Spinal cord (tissue), 10 donors: ENCODE results near the gene INSYN2B. TPM values are rescaled to one million over a fixed set of nuclear protein-coding genes. Genes with fewer than 3 reads are reported as not detected.
A peak's percentile ranks its signal among the peaks of the same experiment; 100 is the strongest.
"Not testable (repeated sequence)": the region's sequence is repeated elsewhere in the genome, so short reads cannot be mapped to it uniquely, and the experiment has no call there.

Experiments used
- DNase-seq, 6 donors: peaks; one replicate each; pipeline versions ENCODE4 v3.0.0 to v3.0.0-alpha.2; 2013 to 2015; ENCODE audit warnings: low spot score in 6 of 6, low read depth in 4 of 6
- H3K27ac ChIP-seq: one replicate; pipeline ENCODE4 v1.5.1; 2013; ENCODE audit warnings: low read depth, low read length, control low read depth
- H3K27me3 ChIP-seq: one replicate; pipeline ENCODE4 v1.6.1; 2013; ENCODE audit warnings: low read length; ENCODE audit not compliant: control insufficient read depth, insufficient read depth
- H3K36me3 ChIP-seq: one replicate; pipeline ENCODE4 v1.6.1; 2013; ENCODE audit warnings: low read length; ENCODE audit not compliant: control insufficient read depth, insufficient read depth
- H3K4me1 ChIP-seq: one replicate; pipeline ENCODE4 v1.6.1; 2013; ENCODE audit warnings: low read length; ENCODE audit not compliant: control insufficient read depth, insufficient read depth
- H3K4me3 ChIP-seq: one replicate; pipeline ENCODE4 v1.5.1; 2013; ENCODE audit warnings: low read depth, low read length, control low read depth
- H3K9me3 ChIP-seq: one replicate; pipeline ENCODE4 v1.6.1; 2013; ENCODE audit warnings: low read length; ENCODE audit not compliant: control insufficient read depth, insufficient read depth
- WGBS: methylation state at CpG from one replicate; pipeline ENCODE4 v1.1.5; 2013; ENCODE audit warnings: missing lambda C conversion rate; ENCODE audit not compliant: insufficient coverage; 5-methylcytosine and 5-hydroxymethylcytosine counted together
- polyA plus RNA-seq, 2 donors: library from polyadenylated mRNA; unstranded; fragments of 120-200 nt; gene quantifications; one replicate each; pipeline ENCODE4 v1.2.1, GENCODE V29; 2013; ENCODE audit not compliant: insufficient read length in 2 of 2
- total RNA-seq, 2 donors: library from RNA; depleted of rRNA in 1 of 2; stranded (reverse); fragments of 120-200 nt in 1 of 2; fragments of >200 nt in 1 of 2; gene quantifications; one replicate each; pipeline versions ENCODE4 v1.2.3 to v1.2.4, GENCODE V29; 2013 to 2014
- donor health status: healthy.

Gene INSYN2B
- total and polyA plus RNA-seq, 4 donors, result 3.2 to 5.3 (median 4.6) TPM

DNA sequence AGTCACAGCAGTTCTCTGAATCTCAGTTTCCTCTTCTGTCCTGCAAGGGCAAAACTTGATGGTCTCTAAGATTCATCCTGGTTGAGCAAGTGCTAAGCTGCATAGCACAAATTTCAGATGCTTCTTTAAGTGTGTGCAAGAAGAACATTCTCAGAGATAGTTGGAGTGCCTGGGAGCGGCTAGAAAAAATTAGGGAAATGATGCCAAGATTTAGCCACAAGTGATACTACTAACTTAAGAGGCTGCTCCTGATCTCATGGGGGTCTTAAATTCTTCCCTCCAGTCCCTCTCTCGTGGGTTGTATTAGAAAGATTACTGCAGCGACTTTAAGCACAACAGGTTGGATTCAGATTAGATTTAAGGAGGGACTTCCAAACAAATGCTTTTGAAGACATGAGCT, 24.2 kb downstream of the INSYN2B start:
- H3K9me3 ChIP-seq, result no peaks in the 10 kb centered on the region
- H3K4me3 ChIP-seq, result no peak overlapping the region
- H3K27ac ChIP-seq, result no peak overlapping the region
- WGBS, result 60% methylated on average over 1 of the region's 3 CpGs
- no peaks in the 10 kb centered on the region for H3K27me3 ChIP-seq
- DNase-seq, result no peak
- no peaks in the 10 kb centered on the region for H3K36me3 ChIP-seq
- no peaks in the 10 kb centered on the region for H3K4me1 ChIP-seq

DNA sequence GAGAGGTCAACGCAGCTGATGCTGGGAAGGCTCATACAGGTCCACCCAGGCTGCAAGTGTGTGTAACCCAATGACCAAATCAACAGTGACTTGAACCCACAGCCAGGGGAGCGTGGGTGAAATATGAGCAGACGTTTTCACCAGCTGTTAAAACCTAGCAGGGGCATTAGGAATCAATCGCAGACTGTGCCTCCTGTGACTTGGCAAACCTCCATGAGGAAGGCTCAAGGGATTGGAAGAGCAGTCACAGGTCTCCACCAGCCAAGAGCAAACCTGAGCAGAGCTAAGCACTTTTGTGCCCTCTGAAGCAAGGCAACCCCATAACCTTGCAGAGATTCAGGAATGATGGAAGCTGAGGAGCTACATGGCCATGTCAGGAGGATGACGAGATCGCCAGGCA, 25.5 kb downstream of the INSYN2B start:
- Histone ChIP-seq H3K27ac (no peak overlapping the region), H3K9me3 (no peaks in the 10 kb centered on the region), H3K27me3 (no peaks in the 10 kb centered on the region), H3K36me3 (no peaks in the 10 kb centered on the region), H3K4me3 (no peak overlapping the region), H3K4me1 (no peaks in the 10 kb centered on the region)
- 73% methylated on average over 6 of the region's 6 CpGs for WGBS
- no peak for DNase-seq

DNA sequence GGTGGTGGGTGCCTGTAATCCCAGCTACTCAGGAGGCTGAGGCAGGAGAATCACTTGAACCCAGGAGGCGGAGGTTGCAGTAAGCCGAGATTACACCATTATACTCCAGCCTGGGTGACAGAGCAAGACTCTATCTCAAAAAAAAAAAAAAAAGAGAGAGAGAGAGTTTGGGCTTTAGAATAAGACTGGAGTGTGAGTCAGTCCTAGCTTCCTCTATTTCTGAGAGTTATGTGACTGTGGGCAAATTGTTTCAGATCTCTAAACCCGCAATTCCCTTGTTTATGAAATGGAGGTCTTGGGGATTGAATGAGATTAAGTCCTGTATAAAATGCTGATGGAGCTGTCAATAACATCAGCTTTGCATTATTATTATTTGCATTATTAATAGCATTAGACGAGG, 27.1 kb downstream of the INSYN2B start:
- not testable (repeated sequence) for H3K4me3 ChIP-seq, H3K27me3 ChIP-seq, H3K36me3 ChIP-seq, H3K27ac ChIP-seq, H3K9me3 ChIP-seq, H3K4me1 ChIP-seq, DNase-seq
- no CpG with 5 or more reads among the region's 4 CpGs for WGBS

DNA sequence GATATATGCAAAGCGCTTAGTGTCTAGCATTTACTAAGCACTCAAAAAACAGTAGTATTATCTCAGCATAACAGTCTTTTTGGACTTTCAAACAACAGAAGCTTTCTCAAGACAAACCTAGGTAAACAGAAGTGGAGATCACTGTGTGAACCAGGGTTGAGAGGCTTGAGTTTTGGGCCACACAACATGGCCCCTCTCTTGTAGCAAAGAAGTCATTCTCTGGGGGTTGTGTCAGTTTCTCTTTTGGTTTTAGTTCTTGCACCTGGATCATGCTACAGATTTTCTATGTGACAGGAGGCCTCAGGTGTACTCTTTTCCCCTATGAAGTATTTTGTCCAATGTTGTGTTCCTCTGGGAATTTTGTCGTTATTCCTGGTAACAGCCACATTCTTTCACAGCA, 30.0 kb downstream of the INSYN2B start:
- H3K27me3 ChIP-seq, result no peaks in the 10 kb centered on the region
- H3K9me3 ChIP-seq, result no peaks in the 10 kb centered on the region
- DNase-seq, result no peak
- peaks cover 9% of the 10 kb centered on the region for H3K4me1 ChIP-seq
- no peaks in the 10 kb centered on the region for H3K36me3 ChIP-seq
- no peak overlapping the region for H3K27ac ChIP-seq
- 100% methylated on average over 1 of the region's 2 CpGs for WGBS
- H3K4me3 ChIP-seq, result no peak overlapping the region

DNA sequence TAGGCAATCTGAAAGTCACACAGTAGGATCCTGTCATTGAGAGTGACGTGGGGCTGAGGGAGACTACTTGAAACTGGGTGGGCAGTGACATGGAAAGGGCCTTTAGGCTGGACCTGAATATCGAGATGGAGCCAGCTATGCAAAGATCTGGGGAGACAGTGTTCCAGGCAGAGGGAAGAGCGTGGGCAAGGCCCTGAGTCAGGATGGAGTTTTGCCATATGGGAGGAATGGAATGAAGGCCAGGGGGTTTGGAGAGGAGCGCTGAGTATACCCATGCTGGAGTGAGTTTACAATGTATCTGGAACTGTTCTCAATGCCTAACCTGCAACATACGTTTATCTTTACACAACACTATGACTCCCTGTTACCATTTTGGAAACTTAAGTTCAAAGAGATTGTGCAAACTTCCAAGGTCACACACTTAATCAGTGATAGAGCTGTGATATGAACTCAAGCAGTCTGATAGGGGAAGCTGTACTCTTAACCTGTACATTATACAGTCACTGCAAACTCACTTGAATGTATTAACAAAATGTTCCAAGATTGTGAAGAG, 33.5 kb downstream of the INSYN2B start:
- Histone ChIP-seq H3K4me3 (no peak overlapping the region), H3K36me3 (no peaks in the 10 kb centered on the region), H3K4me1 (peaks cover 9% of the 10 kb centered on the region), H3K9me3 (no peaks in the 10 kb centered on the region), H3K27me3 (no peaks in the 10 kb centered on the region), H3K27ac (no peak overlapping the region)
- 95% methylated on average over 3 of the region's 5 CpGs for whole genome bisulfite sequencing
- no peak for DNase-seq

DNA sequence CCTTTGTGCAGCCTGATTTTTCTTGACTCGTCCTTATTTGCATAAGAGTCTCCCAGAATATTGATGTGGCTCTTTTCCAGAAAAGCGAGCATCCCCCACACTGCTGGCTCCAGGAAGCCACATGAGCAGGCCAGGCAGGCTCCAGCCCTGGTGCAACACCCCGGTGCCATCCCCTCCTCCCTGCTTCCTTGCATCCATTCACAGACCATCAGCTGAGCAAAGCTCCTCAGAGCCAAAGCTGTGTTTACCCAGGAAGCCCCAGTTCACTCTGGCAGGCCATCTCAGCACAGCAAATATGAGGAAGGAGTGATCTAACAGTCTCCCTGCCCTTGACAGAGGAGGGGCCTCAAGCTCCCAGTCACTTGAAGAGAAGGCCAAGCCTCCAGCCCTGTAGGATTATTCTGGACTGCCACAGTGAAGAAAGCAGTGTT, 34.4 kb downstream of the INSYN2B start:
- Histone ChIP-seq H3K27me3 (no peaks in the 10 kb centered on the region), H3K36me3 (no peaks in the 10 kb centered on the region), H3K4me3 (no peak overlapping the region), H3K9me3 (no peaks in the 10 kb centered on the region), H3K27ac (peak overlapping the region; percentile 70), H3K4me1 (peaks cover 9% of the 10 kb centered on the region)
- 3% methylated on average over 3 of the region's 3 CpGs for WGBS
- peak; percentile 32 to 82 (median 38) for DNase-seq

DNA sequence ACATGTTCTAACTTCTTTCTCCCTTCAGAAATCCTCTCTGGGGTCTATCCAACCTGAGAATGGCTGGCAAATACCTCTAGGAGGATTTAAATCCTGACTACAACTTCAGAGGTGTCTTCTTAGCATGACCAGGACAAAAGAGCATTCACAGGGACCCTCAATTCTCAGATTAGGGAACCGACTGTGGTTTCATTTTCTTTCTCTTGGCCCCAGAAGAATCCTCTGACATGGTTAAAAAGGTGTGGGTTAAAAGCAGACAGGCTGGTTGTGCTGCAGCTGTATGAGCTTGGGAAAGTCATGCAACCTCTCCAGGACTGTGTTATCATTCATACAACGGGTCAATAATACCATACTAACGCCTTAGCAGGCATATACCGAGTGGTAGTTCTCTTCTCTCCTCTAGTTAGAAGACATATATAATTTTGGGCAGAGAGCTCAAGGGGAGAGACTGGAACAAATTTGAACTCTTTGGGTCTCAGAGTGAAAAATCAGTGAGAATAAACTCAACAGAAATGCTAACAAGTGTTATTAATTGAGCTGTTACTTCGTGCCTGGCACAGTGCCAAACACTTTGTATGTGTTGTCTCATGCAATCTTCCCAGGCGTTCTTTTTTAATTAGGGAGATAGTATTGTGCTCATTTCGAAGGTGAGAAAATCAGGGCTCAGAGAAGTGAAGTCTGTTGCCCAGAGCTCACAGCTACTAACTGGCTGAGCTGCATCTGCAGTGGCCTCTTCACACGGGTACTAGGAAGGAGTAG, 35.2 kb downstream of the INSYN2B start:
- no peak for DNase-seq
- WGBS, result 30% methylated on average over 4 of the region's 8 CpGs
- H3K4me1 ChIP-seq, result peaks cover 9% of the 10 kb centered on the region
- no peaks in the 10 kb centered on the region for H3K27me3 ChIP-seq
- H3K27ac ChIP-seq, result peak overlapping the region; percentile 70
- no peaks in the 10 kb centered on the region for H3K9me3 ChIP-seq
- no peak overlapping the region for H3K4me3 ChIP-seq
- H3K36me3 ChIP-seq, result no peaks in the 10 kb centered on the region

DNA sequence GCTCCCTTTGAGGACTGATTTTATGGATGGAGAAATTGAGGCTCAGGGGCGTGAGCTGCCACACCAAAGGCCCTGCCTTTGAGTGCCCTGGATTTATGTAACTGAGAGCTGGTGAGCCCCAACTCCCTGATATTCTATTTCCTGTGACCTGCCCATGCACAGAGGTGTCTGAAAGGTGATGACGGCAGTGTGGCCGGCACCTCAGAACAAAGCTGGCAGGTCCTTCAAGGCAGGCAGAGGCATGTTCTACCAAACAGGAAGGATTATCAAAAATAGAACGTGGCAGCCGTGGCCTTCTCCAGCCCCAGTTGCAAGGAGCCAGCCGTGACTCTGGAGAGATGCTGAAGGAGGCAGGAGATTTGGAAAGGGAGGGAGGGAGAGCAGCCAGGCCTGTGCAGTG, 36.2 kb downstream of the INSYN2B start:
- Histone ChIP-seq H3K27ac (no peak overlapping the region), H3K27me3 (no peaks in the 10 kb centered on the region), H3K4me1 (peaks cover 9% of the 10 kb centered on the region), H3K36me3 (no peaks in the 10 kb centered on the region), H3K4me3 (no peak overlapping the region), H3K9me3 (no peaks in the 10 kb centered on the region)
- no peak for DNase-seq
- 91% methylated on average over 6 of the region's 6 CpGs for WGBS

DNA sequence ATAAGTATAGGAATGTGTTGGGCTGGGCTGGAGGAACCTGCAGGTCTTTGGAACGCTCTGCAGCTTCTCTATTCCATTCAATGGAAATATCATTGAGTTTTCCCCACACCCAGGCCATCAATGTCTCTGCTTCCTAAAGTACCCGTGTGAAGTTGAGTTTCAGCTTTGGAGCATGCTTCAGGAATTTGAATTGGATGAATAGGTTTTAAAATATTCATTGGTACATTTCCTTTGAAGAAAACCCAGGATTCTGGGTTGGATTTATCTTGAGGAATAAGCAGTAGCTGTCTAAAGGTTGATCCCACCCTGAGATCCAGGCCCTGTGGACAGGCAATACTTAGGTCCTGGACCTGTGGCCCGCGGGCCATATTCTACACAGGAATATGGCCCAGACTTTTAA, 37.3 kb downstream of the INSYN2B start:
- Histone ChIP-seq H3K27ac (no peak overlapping the region), H3K9me3 (no peaks in the 10 kb centered on the region), H3K27me3 (no peaks in the 10 kb centered on the region), H3K36me3 (no peaks in the 10 kb centered on the region), H3K4me3 (no peak overlapping the region), H3K4me1 (peaks cover 9% of the 10 kb centered on the region)
- no peak for DNase-seq
- WGBS, result no CpG with 5 or more reads among the region's 4 CpGs

DNA sequence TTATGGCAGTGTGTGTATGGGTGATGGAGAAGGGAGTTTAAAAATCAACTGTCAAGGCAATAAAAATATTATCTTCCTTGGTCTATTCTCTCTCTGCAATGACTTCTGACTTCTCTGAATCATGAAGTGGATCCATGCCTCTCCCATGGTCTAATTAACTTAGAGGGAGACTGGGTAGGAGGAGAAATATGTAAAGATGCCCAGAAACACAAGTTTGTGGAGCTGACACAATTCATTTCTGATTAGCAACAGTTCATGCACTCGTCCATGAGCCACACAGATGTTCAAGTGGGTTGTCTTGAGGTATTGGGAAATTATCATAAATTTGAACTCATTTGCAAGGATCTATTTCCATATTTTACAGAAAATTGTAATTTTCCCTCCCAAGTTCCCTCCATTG, 38.1 kb downstream of the INSYN2B start:
- Histone ChIP-seq H3K4me3 (no peak overlapping the region), H3K9me3 (no peaks in the 10 kb centered on the region), H3K27me3 (no peaks in the 10 kb centered on the region), H3K4me1 (peaks cover 9% of the 10 kb centered on the region), H3K36me3 (no peaks in the 10 kb centered on the region), H3K27ac (no peak overlapping the region)
- WGBS, result no CpG with 5 or more reads among the region's 1 CpG
- DNase-seq, result no peak
